K562 (cell line): ENCODE results near the gene GCK. TPM values are rescaled to one million over a fixed set of nuclear protein-coding genes. Genes with fewer than 3 reads are reported as not detected.

ENCODE experiments used
- BCOR ChIP-seq: fragments of 450-650 bp; IDR thresholded peaks from 2 replicates; pipeline ENCODE4 v1.6.1; 2016
- BRCA1 ChIP-seq, 2 experiments: fragments of 450-650 bp in 1 of 2; sonication (generic) in 1 of 2; formaldehyde crosslinking in 1 of 2; IDR thresholded peaks; 2 replicates each; pipeline versions ENCODE4 v1.5.0 to v1.6.1; 2017 to 2020; ENCODE audit warnings: mild to moderate bottlenecking in 1 of 2, missing genetic modification reagents in 1 of 2
- HIVEP1 ChIP-seq: fragments of 250-450 bp; sonication (Bioruptor Pico); IDR thresholded peaks from 2 replicates; pipeline ENCODE4 v1.4.0; 2020; ENCODE audit warnings: mild to moderate bottlenecking
- JUN ChIP-seq, 2 experiments: sonication (generic) in 1 of 2; formaldehyde crosslinking in 1 of 2; IDR thresholded peaks; 2 replicates each; pipeline versions ENCODE4 v1.6.1 to v1.8.0; 2012 to 2022; ENCODE audit warnings: borderline replicate concordance in 2 of 2, mild to moderate bottlenecking in 2 of 2, improper control_type of control experiment in 1 of 2, low read depth in 1 of 2, low read length in 1 of 2, missing genetic modification reagents in 1 of 2
- KDM1A ChIP-seq, 2 experiments: fragments of 450-650 bp; IDR thresholded peaks; 2 replicates each; pipeline ENCODE4 v1.6.1; 2016; ENCODE audit warnings: mild to moderate bottlenecking in 2 of 2
- MTF1 ChIP-seq: fragments of 250-450 bp; sonication (Bioruptor Pico); IDR thresholded peaks from 2 replicates; pipeline ENCODE4 v1.9.0; 2021; ENCODE audit warnings: moderate library complexity, mild to moderate bottlenecking, inconsistent platforms, borderline replicate concordance
- RCOR1 ChIP-seq, 2 experiments: IDR thresholded peaks; 2 replicates each; pipeline ENCODE4 v1.6.1; 2012; ENCODE audit warnings: low read depth in 2 of 2, low read length in 2 of 2, borderline replicate concordance in 1 of 2, improper control_type of control experiment in 1 of 2
- SIRT6 ChIP-seq: IDR thresholded peaks from one replicate; pipeline ENCODE4 v1.6.1; 2012; ENCODE audit warnings: low read depth, mild to moderate bottlenecking, control low read depth, inconsistent platforms, low read length, moderate library complexity
- TGIF2 ChIP-seq: sonication (generic); formaldehyde crosslinking; IDR thresholded peaks from 2 replicates; pipeline ENCODE4 v1.8.1; 2022; ENCODE audit warnings: mild to moderate bottlenecking, missing genetic modification reagents, moderate library complexity
- polyA plus RNA-seq, 8 experiments: library from polyadenylated mRNA; depleted of rRNA in 4 of 8; stranded (reverse) in 5 of 8; unstranded in 3 of 8; fragments of >200 nt; fragmentation: Nextera tagmentation in 2 of 8; fragmentation: Illumina TruSeq in 1 of 8; extraction: Ambion mirVana in 2 of 8; extraction: Trizol in 1 of 8; gene quantifications; 2 replicates each; pipeline versions ENCODE4 v1.2.1 to v1.2.3, GENCODE V29; 2011 to 2014; ENCODE audit warnings: inconsistent platforms in 1 of 8, missing spikeins in 1 of 8
- total RNA-seq, 7 experiments: library from RNA; depleted of rRNA in 6 of 7; stranded (reverse); fragments of >200 nt in 6 of 7; fragmentation: Illumina TruSeq in 2 of 7; extraction: Trizol in 2 of 7; gene quantifications; 2 replicates each; pipeline versions ENCODE4 v1.2.1 to v1.2.3, GENCODE V29; 2011 to 2021; ENCODE audit warnings: low replicate concordance in 1 of 7
- TF ChIP-seq, protein P1 (sequence below): fragments of 150-350 bp; IDR thresholded peaks from 2 replicates; pipeline ENCODE4 v1.6.1; 2014; ENCODE audit warnings: low read depth, mild to moderate bottlenecking, low read length, borderline replicate concordance
- TF ChIP-seq, protein P2 (sequence below), 2 experiments: fragments of 450-650 bp; IDR thresholded peaks; 2 replicates each; pipeline ENCODE4 v1.6.1; 2018; ENCODE audit warnings: mild to moderate bottlenecking in 2 of 2, low read depth in 1 of 2; ENCODE audit not compliant: partially characterized antibody in 2 of 2
- TF ChIP-seq, protein P3 (sequence below): sonication (generic); formaldehyde crosslinking; IDR thresholded peaks from 2 replicates; pipeline ENCODE4 v1.8.0; 2023; ENCODE audit warnings: mild to moderate bottlenecking, missing genetic modification reagents

Gene GCK
- total and polyA plus RNA-seq, 9 of the 15 experiments (the other 6 are each of a cell fraction or from before 2014, with no cell fraction given) = 0.11 to 0.55 (median 0.16) TPM; not detected in 3

DNA sequence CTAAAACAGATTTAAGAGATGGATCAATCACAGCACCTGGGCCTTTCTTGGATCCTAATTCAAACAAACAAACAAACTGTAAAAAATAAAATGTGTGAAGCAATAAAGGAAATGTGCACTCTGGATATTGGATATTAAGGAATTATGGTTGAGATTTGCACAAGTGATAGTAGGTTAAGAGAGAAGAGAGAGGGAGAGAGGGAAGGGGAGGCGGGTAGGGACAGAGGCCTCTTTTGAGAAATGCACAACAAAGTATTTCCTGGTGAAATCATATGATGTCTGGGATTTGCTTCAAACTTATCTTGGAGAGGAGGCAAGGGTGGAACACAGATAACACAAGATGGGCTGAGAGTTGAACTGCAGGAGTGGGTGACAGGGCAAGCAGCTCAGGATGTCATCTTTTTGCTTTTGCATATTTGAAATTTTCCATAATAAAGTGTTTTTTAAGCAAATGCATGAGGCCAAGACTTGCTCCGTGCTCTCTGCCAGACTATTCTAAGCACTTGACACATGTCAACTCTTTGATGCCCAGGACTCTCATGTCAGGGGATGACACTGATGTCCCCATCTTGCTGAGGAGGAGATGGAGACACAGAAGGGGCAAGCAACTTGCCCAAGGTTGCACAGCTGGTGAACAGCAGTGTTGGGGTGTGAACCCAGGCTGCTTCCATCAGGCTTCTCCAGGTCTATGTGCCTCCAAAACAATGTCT is 94.2 kb downstream of the GCK start (continued):
- TF ChIP-seq, protein P1, sequence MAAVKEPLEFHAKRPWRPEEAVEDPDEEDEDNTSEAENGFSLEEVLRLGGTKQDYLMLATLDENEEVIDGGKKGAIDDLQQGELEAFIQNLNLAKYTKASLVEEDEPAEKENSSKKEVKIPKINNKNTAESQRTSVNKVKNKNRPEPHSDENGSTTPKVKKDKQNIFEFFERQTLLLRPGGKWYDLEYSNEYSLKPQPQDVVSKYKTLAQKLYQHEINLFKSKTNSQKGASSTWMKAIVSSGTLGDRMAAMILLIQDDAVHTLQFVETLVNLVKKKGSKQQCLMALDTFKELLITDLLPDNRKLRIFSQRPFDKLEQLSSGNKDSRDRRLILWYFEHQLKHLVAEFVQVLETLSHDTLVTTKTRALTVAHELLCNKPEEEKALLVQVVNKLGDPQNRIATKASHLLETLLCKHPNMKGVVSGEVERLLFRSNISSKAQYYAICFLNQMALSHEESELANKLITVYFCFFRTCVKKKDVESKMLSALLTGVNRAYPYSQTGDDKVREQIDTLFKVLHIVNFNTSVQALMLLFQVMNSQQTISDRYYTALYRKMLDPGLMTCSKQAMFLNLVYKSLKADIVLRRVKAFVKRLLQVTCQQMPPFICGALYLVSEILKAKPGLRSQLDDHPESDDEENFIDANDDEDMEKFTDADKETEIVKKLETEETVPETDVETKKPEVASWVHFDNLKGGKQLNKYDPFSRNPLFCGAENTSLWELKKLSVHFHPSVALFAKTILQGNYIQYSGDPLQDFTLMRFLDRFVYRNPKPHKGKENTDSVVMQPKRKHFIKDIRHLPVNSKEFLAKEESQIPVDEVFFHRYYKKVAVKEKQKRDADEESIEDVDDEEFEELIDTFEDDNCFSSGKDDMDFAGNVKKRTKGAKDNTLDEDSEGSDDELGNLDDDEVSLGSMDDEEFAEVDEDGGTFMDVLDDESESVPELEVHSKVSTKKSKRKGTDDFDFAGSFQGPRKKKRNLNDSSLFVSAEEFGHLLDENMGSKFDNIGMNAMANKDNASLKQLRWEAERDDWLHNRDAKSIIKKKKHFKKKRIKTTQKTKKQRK = no peak
- TF ChIP-seq, protein P2, sequence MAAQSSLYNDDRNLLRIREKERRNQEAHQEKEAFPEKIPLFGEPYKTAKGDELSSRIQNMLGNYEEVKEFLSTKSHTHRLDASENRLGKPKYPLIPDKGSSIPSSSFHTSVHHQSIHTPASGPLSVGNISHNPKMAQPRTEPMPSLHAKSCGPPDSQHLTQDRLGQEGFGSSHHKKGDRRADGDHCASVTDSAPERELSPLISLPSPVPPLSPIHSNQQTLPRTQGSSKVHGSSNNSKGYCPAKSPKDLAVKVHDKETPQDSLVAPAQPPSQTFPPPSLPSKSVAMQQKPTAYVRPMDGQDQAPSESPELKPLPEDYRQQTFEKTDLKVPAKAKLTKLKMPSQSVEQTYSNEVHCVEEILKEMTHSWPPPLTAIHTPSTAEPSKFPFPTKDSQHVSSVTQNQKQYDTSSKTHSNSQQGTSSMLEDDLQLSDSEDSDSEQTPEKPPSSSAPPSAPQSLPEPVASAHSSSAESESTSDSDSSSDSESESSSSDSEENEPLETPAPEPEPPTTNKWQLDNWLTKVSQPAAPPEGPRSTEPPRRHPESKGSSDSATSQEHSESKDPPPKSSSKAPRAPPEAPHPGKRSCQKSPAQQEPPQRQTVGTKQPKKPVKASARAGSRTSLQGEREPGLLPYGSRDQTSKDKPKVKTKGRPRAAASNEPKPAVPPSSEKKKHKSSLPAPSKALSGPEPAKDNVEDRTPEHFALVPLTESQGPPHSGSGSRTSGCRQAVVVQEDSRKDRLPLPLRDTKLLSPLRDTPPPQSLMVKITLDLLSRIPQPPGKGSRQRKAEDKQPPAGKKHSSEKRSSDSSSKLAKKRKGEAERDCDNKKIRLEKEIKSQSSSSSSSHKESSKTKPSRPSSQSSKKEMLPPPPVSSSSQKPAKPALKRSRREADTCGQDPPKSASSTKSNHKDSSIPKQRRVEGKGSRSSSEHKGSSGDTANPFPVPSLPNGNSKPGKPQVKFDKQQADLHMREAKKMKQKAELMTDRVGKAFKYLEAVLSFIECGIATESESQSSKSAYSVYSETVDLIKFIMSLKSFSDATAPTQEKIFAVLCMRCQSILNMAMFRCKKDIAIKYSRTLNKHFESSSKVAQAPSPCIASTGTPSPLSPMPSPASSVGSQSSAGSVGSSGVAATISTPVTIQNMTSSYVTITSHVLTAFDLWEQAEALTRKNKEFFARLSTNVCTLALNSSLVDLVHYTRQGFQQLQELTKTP (IDR thresholded peaks at IDR 0.05; ENCODE audit: low read depth in 1 of 2, partially characterized antibody in 2 of 2) = no peak
- TF ChIP-seq RCOR1 (IDR thresholded peaks at IDR 0.05; ENCODE audit: borderline replicate concordance in 1 of 2, low read depth in 2 of 2, low read length in 2 of 2) = peak in 1 of 2 experiments; percentile 80; a peak in 2 of 4 replicates
- TF ChIP-seq, protein P3, sequence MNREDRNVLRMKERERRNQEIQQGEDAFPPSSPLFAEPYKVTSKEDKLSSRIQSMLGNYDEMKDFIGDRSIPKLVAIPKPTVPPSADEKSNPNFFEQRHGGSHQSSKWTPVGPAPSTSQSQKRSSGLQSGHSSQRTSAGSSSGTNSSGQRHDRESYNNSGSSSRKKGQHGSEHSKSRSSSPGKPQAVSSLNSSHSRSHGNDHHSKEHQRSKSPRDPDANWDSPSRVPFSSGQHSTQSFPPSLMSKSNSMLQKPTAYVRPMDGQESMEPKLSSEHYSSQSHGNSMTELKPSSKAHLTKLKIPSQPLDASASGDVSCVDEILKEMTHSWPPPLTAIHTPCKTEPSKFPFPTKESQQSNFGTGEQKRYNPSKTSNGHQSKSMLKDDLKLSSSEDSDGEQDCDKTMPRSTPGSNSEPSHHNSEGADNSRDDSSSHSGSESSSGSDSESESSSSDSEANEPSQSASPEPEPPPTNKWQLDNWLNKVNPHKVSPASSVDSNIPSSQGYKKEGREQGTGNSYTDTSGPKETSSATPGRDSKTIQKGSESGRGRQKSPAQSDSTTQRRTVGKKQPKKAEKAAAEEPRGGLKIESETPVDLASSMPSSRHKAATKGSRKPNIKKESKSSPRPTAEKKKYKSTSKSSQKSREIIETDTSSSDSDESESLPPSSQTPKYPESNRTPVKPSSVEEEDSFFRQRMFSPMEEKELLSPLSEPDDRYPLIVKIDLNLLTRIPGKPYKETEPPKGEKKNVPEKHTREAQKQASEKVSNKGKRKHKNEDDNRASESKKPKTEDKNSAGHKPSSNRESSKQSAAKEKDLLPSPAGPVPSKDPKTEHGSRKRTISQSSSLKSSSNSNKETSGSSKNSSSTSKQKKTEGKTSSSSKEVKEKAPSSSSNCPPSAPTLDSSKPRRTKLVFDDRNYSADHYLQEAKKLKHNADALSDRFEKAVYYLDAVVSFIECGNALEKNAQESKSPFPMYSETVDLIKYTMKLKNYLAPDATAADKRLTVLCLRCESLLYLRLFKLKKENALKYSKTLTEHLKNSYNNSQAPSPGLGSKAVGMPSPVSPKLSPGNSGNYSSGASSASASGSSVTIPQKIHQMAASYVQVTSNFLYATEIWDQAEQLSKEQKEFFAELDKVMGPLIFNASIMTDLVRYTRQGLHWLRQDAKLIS (CRISPR knock-in tag) = no peak
- TF ChIP-seq SIRT6 = no peak
- no peak for TF ChIP-seq TGIF2 (CRISPR knock-in tag)
- TF ChIP-seq HIVEP1 = no peak
- TF ChIP-seq BCOR = peak; percentile 37; the same call in 1 of the 2 replicates
- TF ChIP-seq KDM1A (IDR thresholded peaks at IDR 0.05) = peak in 1 of 2 experiments; percentile 37; a peak in 1 of 4 replicates
- no peak for TF ChIP-seq MTF1 (CRISPR knock-in tag)
- no peak for TF ChIP-seq BRCA1 (IDR thresholded peaks at IDR 0.05)
- no peak for TF ChIP-seq BRCA1 (CRISPR knock-in tag; IDR thresholded peaks at IDR 0.05)
- no peak for TF ChIP-seq JUN (IDR thresholded peaks at IDR 0.05; ENCODE audit: borderline replicate concordance, low read depth, low read length)
- TF ChIP-seq JUN (CRISPR knock-in tag; IDR thresholded peaks at IDR 0.05; ENCODE audit: borderline replicate concordance) = no peak
